Activated naive CD8-positive, alpha-beta T cell treated with anti-CD3 and anti-CD28 coated beads for 36 hours (primary cell): ENCODE results near the gene ADAMTS8. TPM values are rescaled to one million over a fixed set of nuclear protein-coding genes. Genes with fewer than 3 reads are reported as not detected.

Experiments
- DNase-seq: peaks from one replicate; pipeline ENCODE4 v3.0.0; 2021
- H3K27ac Mint-ChIP-seq: one replicate; pipeline ENCODE4 v1.8.0; 2022; ENCODE audit warnings: mild to moderate bottlenecking, moderate library complexity, mixed read lengths
- H3K27me3 Mint-ChIP-seq: one replicate; pipeline ENCODE4 v1.8.0; 2022; ENCODE audit warnings: mild to moderate bottlenecking, mixed read lengths
- H3K36me3 Mint-ChIP-seq: one replicate; pipeline ENCODE4 v1.8.0; 2021; ENCODE audit warnings: mild to moderate bottlenecking, mixed read lengths
- H3K4me1 Mint-ChIP-seq: one replicate; pipeline ENCODE4 v1.8.0; 2021; ENCODE audit warnings: mixed read lengths
- H3K4me3 Mint-ChIP-seq: one replicate; pipeline ENCODE4 v1.8.0; 2022; ENCODE audit warnings: mild to moderate bottlenecking, moderate library complexity, mixed read lengths
- H3K9me3 Mint-ChIP-seq: one replicate; pipeline ENCODE4 v1.8.0; 2022; ENCODE audit warnings: mixed read lengths
- total RNA-seq, 2 experiments: library from RNA; stranded (reverse); gene quantifications; one replicate each; pipeline ENCODE4 v1.2.3, GENCODE V29; 2021

The ADAMTS8 gene
- total RNA-seq, 2 experiments from 2014 or later, result not detected

- no peak for DNase-seq
- Mint-ChIP-seq H3K27me3 (peaks cover 10% of the 10 kb centered on the region), H3K4me1 (peaks cover 5% of the 10 kb centered on the region), H3K36me3 (no peaks in the 10 kb centered on the region), H3K27ac (no peak overlapping the region), H3K9me3 (no peaks in the 10 kb centered on the region), H3K4me3 (no peak overlapping the region)
These were observed 23.0 kb downstream of the ADAMTS8 start for GRCh38 chr11:130405428-130405827.

- DNase-seq, result no peak
- H3K27ac Mint-ChIP-seq, result no peak overlapping the region
- H3K4me1 Mint-ChIP-seq, result peaks cover 8% of the 10 kb centered on the region
- no peaks in the 10 kb centered on the region for H3K9me3 Mint-ChIP-seq
- H3K27me3 Mint-ChIP-seq, result peaks cover 17% of the 10 kb centered on the region
- no peaks in the 10 kb centered on the region for H3K36me3 Mint-ChIP-seq
- H3K4me3 Mint-ChIP-seq, result no peak overlapping the region
These were observed 23.7 kb downstream of the ADAMTS8 start for GRCh38 chr11:130404727-130405126.

- H3K27ac Mint-ChIP-seq, result no peak overlapping the region
- H3K4me3 Mint-ChIP-seq, result no peak overlapping the region
- peaks cover 8% of the 10 kb centered on the region for H3K4me1 Mint-ChIP-seq
- peaks cover 18% of the 10 kb centered on the region for H3K27me3 Mint-ChIP-seq
- H3K9me3 Mint-ChIP-seq, result no peaks in the 10 kb centered on the region
- DNase-seq, result no peak
- H3K36me3 Mint-ChIP-seq, result no peaks in the 10 kb centered on the region
These were observed 24.4 kb downstream of the ADAMTS8 start for GRCh38 chr11:130403967-130404366.

GRCh38 chr11:130403271-130403804, 25.1 kb downstream of the ADAMTS8 start:
- Mint-ChIP-seq H3K36me3 (no peaks in the 10 kb centered on the region), H3K9me3 (no peaks in the 10 kb centered on the region), H3K4me3 (no peak overlapping the region), H3K27ac (no peak overlapping the region), H3K4me1 (peaks cover 8% of the 10 kb centered on the region), H3K27me3 (peaks cover 18% of the 10 kb centered on the region)
- no peak for DNase-seq

- Mint-ChIP-seq H3K4me1 (peaks cover 8% of the 10 kb centered on the region), H3K9me3 (no peaks in the 10 kb centered on the region), H3K27ac (no peak overlapping the region), H3K4me3 (no peak overlapping the region), H3K36me3 (no peaks in the 10 kb centered on the region), H3K27me3 (peaks cover 18% of the 10 kb centered on the region)
- DNase-seq, result no peak
These were observed 25.8 kb downstream of the ADAMTS8 start for GRCh38 chr11:130402570-130402969.

- H3K36me3 Mint-ChIP-seq, result no peaks in the 10 kb centered on the region
- H3K9me3 Mint-ChIP-seq, result no peaks in the 10 kb centered on the region
- H3K27me3 Mint-ChIP-seq, result peaks cover 18% of the 10 kb centered on the region
- no peak overlapping the region for H3K27ac Mint-ChIP-seq
- peaks cover 8% of the 10 kb centered on the region for H3K4me1 Mint-ChIP-seq
- no peak overlapping the region for H3K4me3 Mint-ChIP-seq
- DNase-seq, result no peak
These were observed 27.5 kb downstream of the ADAMTS8 start for GRCh38 chr11:130400781-130401483.

- H3K9me3 Mint-ChIP-seq, result no peaks in the 10 kb centered on the region
- no peak for DNase-seq
- peaks cover 18% of the 10 kb centered on the region for H3K27me3 Mint-ChIP-seq
- H3K4me1 Mint-ChIP-seq, result peaks cover 8% of the 10 kb centered on the region
- no peak overlapping the region for H3K27ac Mint-ChIP-seq
- no peak overlapping the region for H3K4me3 Mint-ChIP-seq
- H3K36me3 Mint-ChIP-seq, result no peaks in the 10 kb centered on the region
These were observed 29.2 kb downstream of the ADAMTS8 start for GRCh38 chr11:130399196-130399595.

- no peaks in the 10 kb centered on the region for H3K36me3 Mint-ChIP-seq
- H3K27me3 Mint-ChIP-seq, result peaks cover 18% of the 10 kb centered on the region
- no peaks in the 10 kb centered on the region for H3K9me3 Mint-ChIP-seq
- no peak overlapping the region for H3K4me3 Mint-ChIP-seq
- no peak overlapping the region for H3K27ac Mint-ChIP-seq
- no peak for DNase-seq
- peaks cover 8% of the 10 kb centered on the region for H3K4me1 Mint-ChIP-seq
These were observed 30.6 kb downstream of the ADAMTS8 start for GRCh38 chr11:130397780-130398179.

GRCh38 chr11:130396965-130397364, 31.4 kb downstream of the ADAMTS8 start:
- H3K27ac Mint-ChIP-seq, result no peak overlapping the region
- no peaks in the 10 kb centered on the region for H3K36me3 Mint-ChIP-seq
- H3K4me3 Mint-ChIP-seq, result no peak overlapping the region
- peaks cover 15% of the 10 kb centered on the region for H3K27me3 Mint-ChIP-seq
- no peak for DNase-seq
- peaks cover 8% of the 10 kb centered on the region for H3K4me1 Mint-ChIP-seq
- no peaks in the 10 kb centered on the region for H3K9me3 Mint-ChIP-seq

GRCh38 chr11:130394615-130395014, 33.8 kb downstream of the ADAMTS8 start:
- Mint-ChIP-seq H3K27ac (no peak overlapping the region), H3K9me3 (no peaks in the 10 kb centered on the region), H3K4me3 (no peak overlapping the region), H3K36me3 (no peaks in the 10 kb centered on the region), H3K4me1 (peaks cover under 1% of the 10 kb centered on the region), H3K27me3 (no peaks in the 10 kb centered on the region)
- DNase-seq, result no peak

GRCh38 chr11:130391711-130392110, 36.7 kb downstream of the ADAMTS8 start:
- H3K4me1 Mint-ChIP-seq, result peaks cover 16% of the 10 kb centered on the region
- no peak for DNase-seq
- H3K4me3 Mint-ChIP-seq, result no peak overlapping the region
- no peaks in the 10 kb centered on the region for H3K9me3 Mint-ChIP-seq
- no peaks in the 10 kb centered on the region for H3K27me3 Mint-ChIP-seq
- H3K36me3 Mint-ChIP-seq, result no peaks in the 10 kb centered on the region
- H3K27ac Mint-ChIP-seq, result no peak overlapping the region

- H3K9me3 Mint-ChIP-seq, result no peaks in the 10 kb centered on the region
- DNase-seq, result no peak
- peaks cover under 1% of the 10 kb centered on the region for H3K27me3 Mint-ChIP-seq
- no peak overlapping the region for H3K27ac Mint-ChIP-seq
- peaks cover 16% of the 10 kb centered on the region for H3K4me1 Mint-ChIP-seq
- H3K36me3 Mint-ChIP-seq, result no peaks in the 10 kb centered on the region
- H3K4me3 Mint-ChIP-seq, result no peak overlapping the region
These were observed 38.2 kb downstream of the ADAMTS8 start for GRCh38 chr11:130390071-130390758.

- peak; percentile 9 for DNase-seq
- Mint-ChIP-seq H3K4me3 (peak overlapping the region; percentile 33), H3K27ac (no peak overlapping the region), H3K4me1 (peaks cover 16% of the 10 kb centered on the region), H3K9me3 (no peaks in the 10 kb centered on the region), H3K27me3 (peaks cover 3% of the 10 kb centered on the region), H3K36me3 (no peaks in the 10 kb centered on the region)
These were observed 39.0 kb downstream of the ADAMTS8 start for GRCh38 chr11:130389335-130389935.

- Mint-ChIP-seq H3K4me1 (peaks cover 16% of the 10 kb centered on the region), H3K27ac (peak overlapping the region; percentile 46), H3K9me3 (no peaks in the 10 kb centered on the region), H3K36me3 (no peaks in the 10 kb centered on the region), H3K4me3 (peak overlapping the region; percentile 33), H3K27me3 (peaks cover 3% of the 10 kb centered on the region)
- DNase-seq, result peak; percentile 23
These were observed 39.7 kb downstream of the ADAMTS8 start for GRCh38 chr11:130388607-130389205.

- no peaks in the 10 kb centered on the region for H3K36me3 Mint-ChIP-seq
- no peaks in the 10 kb centered on the region for H3K9me3 Mint-ChIP-seq
- no peak overlapping the region for H3K27ac Mint-ChIP-seq
- H3K4me1 Mint-ChIP-seq, result peaks cover 23% of the 10 kb centered on the region
- no peak overlapping the region for H3K4me3 Mint-ChIP-seq
- H3K27me3 Mint-ChIP-seq, result peaks cover 3% of the 10 kb centered on the region
- DNase-seq, result no peak
These were observed 42.4 kb downstream of the ADAMTS8 start for GRCh38 chr11:130386056-130386455.
